HCT116 (cell line): ENCODE results near the gene SUZ12. TPM values are rescaled to one million over a fixed set of nuclear protein-coding genes. Genes with fewer than 3 reads are reported as not detected.
"Not testable (repeated sequence)": the region's sequence is repeated elsewhere in the genome, so short reads cannot be mapped to it uniquely, and the experiment has no call there.

Experiments used
- ATAC-seq: fragments of 200-7000 bp; cut with Tn5 transposase; 2 replicates; pipeline ENCODE4 v1.9.1; 2020; ENCODE audit warnings: mild to moderate bottlenecking, moderate library complexity
- BruUV-seq: library from RNA; stranded (reverse); fragments of 400-500 nt; replicated peaks from 2 replicates; lab custom pipeline; 2021; lab: Mats Ljungman, UMichigan
- CTCF ChIA-PET: fragments of 300-600 bp; sonication (Branson Sonifier 250); formaldehyde crosslinking; loops from one replicate; lab custom pipeline; 2021; ENCODE audit warnings: antibody characterized with exemption; lab: Charles Lee
- POLR2A ChIA-PET: fragments of 300-600, 350-600 bp; sonication (Branson Sonifier 250); formaldehyde crosslinking; loops from one replicate; lab custom pipeline; 2021; ENCODE audit warnings: antibody characterized with exemption; lab: Charles Lee
- RAD21 ChIA-PET, 2 experiments: fragments of 300-600 bp; sonication (Branson Sonifier 250); formaldehyde crosslinking; loops; one replicate each; lab custom pipeline; 2023; ENCODE audit warnings: low total read pairs in 2 of 2; ENCODE audit not compliant: uncharacterized antibody in 2 of 2, unreplicated experiment in 2 of 2, low non-redundant PET in 1 of 2; lab: Charles Lee
- DNase-seq: peaks from one replicate; pipeline ENCODE4 v3.0.0-alpha.2; 2010; ENCODE audit warnings: low read depth, low spot score
- H2AFZ ChIP-seq: fragments of 200-600 bp; shearing (Covaris generic), sonication (generic); 2 replicates; pipeline ENCODE4 v1.6.1; 2017; ENCODE audit warnings: low read depth, mixed run types, mixed read lengths, antibody characterized with exemption, low read length; ENCODE audit not compliant: poor library complexity, severe bottlenecking
- H3K27ac ChIP-seq: 2 replicates; pipeline ENCODE4 v1.5.1; 2012; ENCODE audit warnings: low read depth, low read length
- H3K27me3 ChIP-seq: fragments of 200-600 bp; sonication (generic); 2 replicates; pipeline ENCODE4 v1.6.1; 2016; ENCODE audit warnings: mixed run types, low read length, mixed read lengths; ENCODE audit not compliant: insufficient read depth
- H3K36me3 ChIP-seq, 2 experiments: fragments of 200-500 bp in 1 of 2; fragments of 200-600 bp in 1 of 2; sonication (Bioruptor generic) in 1 of 2; sonication (generic) in 1 of 2; 2 replicates each; pipeline versions ENCODE4 v1.5.1 to v1.6.1; 2014 to 2016; ENCODE audit warnings: low read length in 2 of 2, inconsistent platforms in 1 of 2, mixed read lengths in 1 of 2, mixed run types in 1 of 2; ENCODE audit not compliant: insufficient read depth in 2 of 2, control insufficient read depth in 1 of 2
- H3K4me1 ChIP-seq, 2 experiments: fragments of 200-600 bp in 1 of 2; sonication (generic) in 1 of 2; 2 replicates each; pipeline versions ENCODE4 v1.5.1 to v1.6.1; 2012 to 2017; ENCODE audit warnings: low read length in 2 of 2, inconsistent platforms in 1 of 2, mild to moderate bottlenecking in 1 of 2, mixed read lengths in 1 of 2, mixed run types in 1 of 2, moderate library complexity in 1 of 2; ENCODE audit not compliant: insufficient read depth in 2 of 2, control insufficient read depth in 1 of 2
- H3K4me2 ChIP-seq: fragments of 200-600 bp; sonication (generic); 2 replicates; pipeline ENCODE4 v1.6.1; 2017; ENCODE audit warnings: mixed run types, low read length, mixed read lengths
- H3K4me3 ChIP-seq, 2 experiments: fragments of 200-600 bp in 1 of 2; sonication (generic) in 1 of 2; replicated peaks in 1 of 2; 2 replicates each; pipeline ENCODE4 v1.5.1; 2011 to 2016; ENCODE audit warnings: low read length in 2 of 2, control low read depth in 1 of 2, low read depth in 1 of 2, mild to moderate bottlenecking in 1 of 2, mixed read lengths in 1 of 2, mixed run types in 1 of 2
- H3K79me2 ChIP-seq: fragments of 200-600 bp; sonication (generic); 2 replicates; pipeline ENCODE4 v1.6.1; 2017; ENCODE audit warnings: mild to moderate bottlenecking, mixed run types, low read length, moderate library complexity, mixed read lengths; ENCODE audit not compliant: insufficient read depth
- H3K9ac ChIP-seq: fragments of 200-600 bp; sonication (generic); 2 replicates; pipeline ENCODE4 v1.6.1; 2016; ENCODE audit warnings: low read length, mixed read lengths
- H3K9me2 ChIP-seq: fragments of 200-600 bp; sonication (generic), shearing (Covaris generic); 2 replicates; pipeline ENCODE4 v1.6.1; 2017; ENCODE audit warnings: mixed run types, mild to moderate bottlenecking, moderate library complexity; ENCODE audit not compliant: insufficient read depth
- H3K9me3 ChIP-seq, 2 experiments: fragments of 200-500 bp in 1 of 2; fragments of 200-600 bp in 1 of 2; sonication (Bioruptor generic) in 1 of 2; sonication (generic) in 1 of 2; 2 replicates each; pipeline ENCODE4 v1.6.1; 2014 to 2017; ENCODE audit warnings: low read length in 2 of 2, mixed read lengths in 2 of 2, inconsistent platforms in 1 of 2, low read depth in 1 of 2, mild to moderate bottlenecking in 1 of 2, mixed run types in 1 of 2, moderate library complexity in 1 of 2; ENCODE audit not compliant: control insufficient read depth in 1 of 2, insufficient read depth in 1 of 2
- H4K20me1 ChIP-seq: fragments of 200-600 bp; sonication (generic), shearing (Covaris generic); 2 replicates; pipeline ENCODE4 v1.6.1; 2017; ENCODE audit warnings: mixed run types, mild to moderate bottlenecking, moderate library complexity; ENCODE audit not compliant: insufficient read depth
- intact Hi-C: fragments of 100-400 bp; cut with micrococcal nuclease; formaldehyde crosslinking; loops from 2 replicates; pipeline ENCODE4 v1.10.0; 2022
- total RNA-seq: library from RNA; stranded (reverse); gene quantifications from one replicate; pipeline ENCODE4 v1.2.1, GENCODE V29; 2021; ENCODE audit not compliant: unreplicated experiment

Gene SUZ12
- total RNA-seq, 1 experiment from 2014 or later = 44.9 TPM

DNA sequence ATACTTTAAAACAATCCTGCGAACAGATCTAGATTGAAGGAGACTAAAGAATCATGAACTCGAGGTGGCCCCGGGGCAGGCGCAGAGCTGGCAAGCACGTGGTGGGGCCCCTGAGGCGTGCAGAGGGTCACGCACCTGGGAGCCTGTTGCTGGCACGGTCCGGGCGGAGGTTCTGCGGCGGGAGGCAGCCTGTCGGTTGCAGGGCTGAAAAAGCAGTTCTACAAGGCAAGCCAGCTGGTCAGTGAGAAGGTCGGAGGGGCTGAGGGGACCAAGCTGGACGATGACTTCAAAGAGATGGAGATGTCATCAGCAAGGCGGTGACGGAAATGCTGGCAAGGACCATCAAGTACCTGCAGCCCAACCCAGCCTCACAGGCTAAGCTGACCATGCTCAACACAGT is 103.4 kb downstream of the SUZ12 start:
- intact Hi-C loops, H3K27me3 ChIP-seq, RAD21 ChIA-PET, H3K36me3 ChIP-seq, ATAC-seq, H3K9ac ChIP-seq, H3K9me2 ChIP-seq, BruUV-seq, H3K27ac ChIP-seq, H3K79me2 ChIP-seq, POLR2A ChIA-PET, H4K20me1 ChIP-seq, H3K9me3 ChIP-seq, CTCF ChIA-PET, H3K4me2 ChIP-seq, H2AFZ ChIP-seq, DNase-seq, H3K4me1 ChIP-seq, H3K4me3 ChIP-seq: not testable (repeated sequence)

GRCh38 chr17:32041306-32041875 is 104.6 kb downstream of the SUZ12 start:
- ATAC-seq, RAD21 ChIA-PET, H3K79me2 ChIP-seq, H2AFZ ChIP-seq, H3K9me3 ChIP-seq, H3K27me3 ChIP-seq, H3K4me3 ChIP-seq, CTCF ChIA-PET, POLR2A ChIA-PET, H3K4me1 ChIP-seq, H4K20me1 ChIP-seq, intact Hi-C loops, H3K36me3 ChIP-seq, H3K9me2 ChIP-seq, H3K4me2 ChIP-seq, DNase-seq, BruUV-seq, H3K27ac ChIP-seq, H3K9ac ChIP-seq: not testable (repeated sequence)

GRCh38 chr17:32042266-32042665 is 105.5 kb downstream of the SUZ12 start:
- H3K9me2 ChIP-seq, CTCF ChIA-PET, POLR2A ChIA-PET, ATAC-seq, H3K4me1 ChIP-seq, BruUV-seq, H3K79me2 ChIP-seq, H3K9me3 ChIP-seq, H3K27me3 ChIP-seq, H2AFZ ChIP-seq, H3K4me3 ChIP-seq, H3K4me2 ChIP-seq, H3K27ac ChIP-seq, H3K9ac ChIP-seq, H3K36me3 ChIP-seq, DNase-seq, H4K20me1 ChIP-seq, intact Hi-C loops, RAD21 ChIA-PET: not testable (repeated sequence)

DNA sequence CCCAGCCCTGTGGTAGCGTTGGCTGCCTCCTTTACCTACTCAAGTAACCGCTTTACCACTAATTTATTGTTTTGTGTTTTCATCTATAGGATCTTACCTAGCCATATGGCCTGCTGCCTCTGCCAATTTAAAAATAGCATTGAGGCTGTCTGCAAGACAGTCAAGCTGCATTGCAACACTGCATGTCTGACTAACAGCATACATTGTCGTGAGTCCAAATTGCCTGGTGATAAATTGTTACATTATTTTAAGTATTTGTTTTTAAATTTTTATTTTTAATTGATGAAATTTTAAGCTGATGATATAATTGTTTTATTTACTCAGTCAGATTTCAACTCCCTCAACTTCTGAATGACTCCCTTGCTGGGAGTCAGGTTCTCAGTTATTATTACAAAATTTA is 108.8 kb downstream of the SUZ12 start:
- H3K4me1 ChIP-seq, intact Hi-C loops, H3K9me2 ChIP-seq, CTCF ChIA-PET, H3K79me2 ChIP-seq, H3K4me2 ChIP-seq, H3K36me3 ChIP-seq, DNase-seq, H2AFZ ChIP-seq, H3K9me3 ChIP-seq, H3K27ac ChIP-seq, ATAC-seq, H4K20me1 ChIP-seq, BruUV-seq, RAD21 ChIA-PET, H3K9ac ChIP-seq, H3K4me3 ChIP-seq, H3K27me3 ChIP-seq: not testable (repeated sequence)
- POLR2A ChIA-PET = interaction anchor here (0.5 kb wide), 1 partner anchor 305 kb away, joined by 3 read pairs; no protein-coding TSS in a partner anchor
